Measurements from ENCODE around the gene SETD2. TPM values are rescaled to one million over a fixed set of nuclear protein-coding genes. Genes with fewer than 3 reads are reported as not detected.

Gene SETD2
- total and polyA plus RNA-seq, 9 of the 15 experiments (the other 6 are each of a cell fraction or from before 2014, with no cell fraction given) = 8.2 to 44.0 (median 33.6) TPM

DNA sequence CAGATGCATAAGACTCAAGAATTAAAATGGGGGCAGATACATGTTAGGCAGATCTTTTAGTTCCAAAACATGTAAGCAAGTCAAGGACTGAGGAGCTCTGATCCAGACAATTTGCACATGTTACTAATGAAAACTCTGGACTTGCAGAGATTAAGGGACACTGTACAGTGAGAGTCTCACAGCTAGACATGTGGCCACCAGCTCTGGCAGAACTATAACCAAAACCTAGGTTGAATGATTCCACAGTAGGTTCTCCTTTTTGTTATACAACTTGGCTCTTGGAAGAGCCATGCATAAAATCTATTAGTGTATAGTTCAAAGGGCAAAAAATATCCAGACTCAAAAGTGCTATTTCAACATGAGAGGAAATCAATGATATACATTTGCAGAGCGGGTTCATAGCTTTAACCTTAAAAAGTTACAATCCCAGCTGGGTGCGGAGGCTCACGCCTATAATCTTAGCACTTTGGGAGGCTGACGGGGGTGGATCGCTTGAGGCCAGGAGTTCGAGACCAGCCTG is 61.8 kb downstream of the SETD2 start (continued):
- TF ChIP-seq ZBTB40 (IDR thresholded peaks at IDR 0.05) = no peak
- TF ChIP-seq ZBTB40 (CRISPR knock-in tag; IDR thresholded peaks at IDR 0.05) = no peak
- no peak for TF ChIP-seq SMAD4 (CRISPR knock-in tag; conservative IDR thresholded peaks at IDR 0.05)
- TF ChIP-seq SRF (CRISPR knock-in tag; IDR thresholded peaks at IDR 0.05) = no peak
- TF ChIP-seq ZHX1 (conservative IDR thresholded peaks at IDR 0.05; ENCODE audit: low read length) = no peak
- TF ChIP-seq TEAD4 (IDR thresholded peaks at IDR 0.05; ENCODE audit: low read length) = no peak
- no peak for TF ChIP-seq TEAD4 (CRISPR knock-in tag; IDR thresholded peaks at IDR 0.05; ENCODE audit: borderline replicate concordance)
- no peak for TF ChIP-seq EP400 (IDR thresholded peaks at IDR 0.05)
- TF ChIP-seq STAT5A (IDR thresholded peaks at IDR 0.05; ENCODE audit: borderline replicate concordance, low read length) = no peak
- TF ChIP-seq, protein P1, sequence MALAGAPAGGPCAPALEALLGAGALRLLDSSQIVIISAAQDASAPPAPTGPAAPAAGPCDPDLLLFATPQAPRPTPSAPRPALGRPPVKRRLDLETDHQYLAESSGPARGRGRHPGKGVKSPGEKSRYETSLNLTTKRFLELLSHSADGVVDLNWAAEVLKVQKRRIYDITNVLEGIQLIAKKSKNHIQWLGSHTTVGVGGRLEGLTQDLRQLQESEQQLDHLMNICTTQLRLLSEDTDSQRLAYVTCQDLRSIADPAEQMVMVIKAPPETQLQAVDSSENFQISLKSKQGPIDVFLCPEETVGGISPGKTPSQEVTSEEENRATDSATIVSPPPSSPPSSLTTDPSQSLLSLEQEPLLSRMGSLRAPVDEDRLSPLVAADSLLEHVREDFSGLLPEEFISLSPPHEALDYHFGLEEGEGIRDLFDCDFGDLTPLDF (CRISPR knock-in tag; IDR thresholded peaks at IDR 0.05) = no peak
- TF ChIP-seq ILK (tag; IDR thresholded peaks at IDR 0.05; ENCODE audit: borderline replicate concordance, low read depth) = no peak
